GM12873 (cell line): ENCODE results near the gene DBN1.

Source experiments
- TF ChIP-seq, protein P1 (sequence below): IDR thresholded peaks from 2 replicates; pipeline ENCODE4 v1.5.1; 2012; ENCODE audit warnings: low read depth, mild to moderate bottlenecking, moderate library complexity, low read length, control low read depth; ENCODE audit not compliant: insufficient read depth; ENCODE audit errors: missing control alignments

DBN1 gene

DNA sequence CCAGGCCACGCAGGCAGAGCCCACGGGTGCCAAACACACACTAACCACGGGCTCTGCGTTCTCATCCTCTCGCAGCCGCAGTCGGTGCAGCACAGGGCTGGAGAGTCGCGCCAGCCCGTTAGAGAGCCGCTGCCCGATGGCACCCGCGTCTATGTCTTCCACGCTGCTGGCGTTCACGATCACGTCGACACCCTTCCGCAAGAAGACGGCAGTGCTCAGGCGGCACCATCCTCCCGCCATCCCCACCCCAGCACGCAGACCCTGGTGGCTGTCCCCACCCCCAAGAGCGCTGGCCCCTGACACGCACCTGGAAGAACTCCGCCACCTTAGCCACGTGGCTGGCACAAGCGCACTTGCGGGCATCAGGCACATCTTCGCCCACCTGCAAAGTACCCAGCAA lies 6.0 kb downstream of the DBN1 start:
- TF ChIP-seq, protein P1, sequence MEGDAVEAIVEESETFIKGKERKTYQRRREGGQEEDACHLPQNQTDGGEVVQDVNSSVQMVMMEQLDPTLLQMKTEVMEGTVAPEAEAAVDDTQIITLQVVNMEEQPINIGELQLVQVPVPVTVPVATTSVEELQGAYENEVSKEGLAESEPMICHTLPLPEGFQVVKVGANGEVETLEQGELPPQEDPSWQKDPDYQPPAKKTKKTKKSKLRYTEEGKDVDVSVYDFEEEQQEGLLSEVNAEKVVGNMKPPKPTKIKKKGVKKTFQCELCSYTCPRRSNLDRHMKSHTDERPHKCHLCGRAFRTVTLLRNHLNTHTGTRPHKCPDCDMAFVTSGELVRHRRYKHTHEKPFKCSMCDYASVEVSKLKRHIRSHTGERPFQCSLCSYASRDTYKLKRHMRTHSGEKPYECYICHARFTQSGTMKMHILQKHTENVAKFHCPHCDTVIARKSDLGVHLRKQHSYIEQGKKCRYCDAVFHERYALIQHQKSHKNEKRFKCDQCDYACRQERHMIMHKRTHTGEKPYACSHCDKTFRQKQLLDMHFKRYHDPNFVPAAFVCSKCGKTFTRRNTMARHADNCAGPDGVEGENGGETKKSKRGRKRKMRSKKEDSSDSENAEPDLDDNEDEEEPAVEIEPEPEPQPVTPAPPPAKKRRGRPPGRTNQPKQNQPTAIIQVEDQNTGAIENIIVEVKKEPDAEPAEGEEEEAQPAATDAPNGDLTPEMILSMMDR: no peak

DNA sequence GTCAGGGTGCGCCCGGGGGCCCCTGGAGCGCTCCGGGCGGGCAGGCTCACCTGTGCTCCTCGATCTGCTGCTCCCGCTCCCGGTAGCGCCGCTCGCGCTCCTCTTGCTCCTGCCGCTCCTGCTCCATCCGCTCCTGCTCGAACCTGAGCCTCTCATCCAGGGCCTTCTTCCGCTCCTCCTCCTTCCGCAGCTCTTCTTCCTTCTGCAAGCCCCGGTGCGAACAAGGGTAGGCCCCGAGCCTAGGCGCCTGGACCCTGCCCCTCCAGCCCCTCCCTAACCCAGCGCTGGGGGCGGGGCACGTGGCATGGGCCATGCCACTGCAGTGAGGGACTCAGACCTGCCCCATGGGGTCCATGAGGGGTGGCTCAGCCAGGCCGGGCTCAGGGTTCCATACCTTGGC lies 6.6 kb downstream of the DBN1 start:
- TF ChIP-seq, protein P1: no peak

DNA sequence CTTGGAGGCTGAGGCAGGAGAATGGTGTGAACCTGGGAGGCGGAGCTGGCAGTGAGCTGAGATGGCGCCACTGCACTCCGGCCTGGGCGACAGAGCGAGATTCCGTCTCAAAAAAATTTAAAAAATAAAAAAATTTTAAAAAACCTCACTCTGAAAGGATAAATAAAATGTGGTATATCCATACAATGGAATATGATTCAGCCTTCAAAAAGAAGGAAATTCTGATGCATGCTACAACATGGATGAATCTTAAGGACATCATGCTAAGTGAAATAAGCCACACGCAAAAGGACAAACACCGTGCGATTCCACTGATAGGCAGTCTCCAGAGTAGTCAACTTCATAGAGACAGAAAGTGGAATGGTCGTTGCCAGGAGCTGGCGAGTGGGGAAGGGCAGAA lies 8.4 kb downstream of the DBN1 start:
- TF ChIP-seq, protein P1: no peak

DNA sequence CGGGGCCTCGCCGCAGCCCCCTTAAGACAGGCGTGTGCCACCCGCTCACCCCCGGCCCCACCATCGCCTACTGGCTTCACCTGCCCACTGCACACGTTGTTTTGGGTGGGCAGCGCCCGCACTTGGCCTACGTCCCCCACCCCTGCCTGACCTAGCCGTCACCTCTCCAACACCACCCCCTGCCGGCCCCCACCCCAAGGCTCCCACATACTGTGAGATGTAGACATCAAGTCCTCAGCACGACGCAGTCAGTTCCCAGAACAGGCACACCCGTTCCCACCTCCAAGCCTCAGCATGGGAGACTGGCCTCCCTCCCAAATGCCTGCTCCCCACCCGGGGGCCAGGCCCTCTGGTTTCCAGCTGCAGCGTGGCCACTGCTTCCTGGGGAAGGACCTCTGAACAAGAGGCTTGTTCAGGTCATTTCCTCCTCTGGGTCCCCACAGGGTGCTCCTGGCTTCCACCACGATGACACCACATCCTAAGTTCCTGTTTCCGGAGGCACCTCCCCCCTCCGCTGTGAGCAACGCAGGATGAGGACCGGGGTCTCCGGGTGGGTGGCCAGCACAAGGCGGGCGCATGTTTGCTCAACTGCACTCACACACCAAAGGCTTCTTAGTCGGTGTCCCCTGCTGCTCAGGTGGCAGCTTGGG lies 11.3 kb downstream of the DBN1 start:
- TF ChIP-seq, protein P1: no peak

DNA sequence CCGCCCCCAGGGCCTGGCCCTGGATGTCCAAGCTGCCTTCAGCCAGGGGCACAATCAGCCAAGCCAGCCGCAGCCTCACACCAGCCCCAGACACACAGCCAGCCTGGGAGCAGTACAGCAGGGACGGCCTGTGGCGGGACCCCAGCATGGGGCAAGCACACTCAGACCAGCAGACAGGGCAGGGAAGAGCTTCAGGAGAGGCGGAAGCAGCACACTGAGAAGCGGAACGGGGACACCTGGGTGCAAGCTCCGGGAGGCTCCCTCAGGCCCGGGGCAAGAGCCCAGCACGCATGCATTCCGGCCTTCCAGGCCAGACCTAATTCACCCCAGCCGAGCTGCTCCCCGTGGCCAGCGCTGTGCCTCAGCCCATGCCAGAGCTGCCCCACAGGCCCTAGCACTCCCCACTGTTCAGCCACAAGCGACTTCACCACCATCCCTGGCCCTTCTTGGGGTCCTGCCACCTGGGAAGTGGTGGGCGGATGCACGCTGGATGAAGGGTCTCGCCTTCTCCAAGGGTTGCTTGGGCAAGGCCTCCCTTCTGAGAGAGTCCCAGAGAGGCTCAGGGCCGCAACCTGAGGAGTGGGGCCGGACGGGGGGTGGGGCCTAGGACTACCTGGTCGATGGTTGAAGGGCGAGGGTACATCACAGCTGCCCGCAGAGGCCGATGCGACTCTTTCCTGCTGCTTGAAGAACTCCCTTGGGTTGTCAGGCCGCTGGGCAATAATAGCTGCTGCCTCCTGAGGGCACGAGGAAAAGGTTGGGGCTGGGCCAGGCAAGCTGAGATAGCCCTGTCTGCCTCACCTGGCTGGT lies 13.4 kb downstream of the DBN1 start:
- TF ChIP-seq, protein P1: no peak

DNA sequence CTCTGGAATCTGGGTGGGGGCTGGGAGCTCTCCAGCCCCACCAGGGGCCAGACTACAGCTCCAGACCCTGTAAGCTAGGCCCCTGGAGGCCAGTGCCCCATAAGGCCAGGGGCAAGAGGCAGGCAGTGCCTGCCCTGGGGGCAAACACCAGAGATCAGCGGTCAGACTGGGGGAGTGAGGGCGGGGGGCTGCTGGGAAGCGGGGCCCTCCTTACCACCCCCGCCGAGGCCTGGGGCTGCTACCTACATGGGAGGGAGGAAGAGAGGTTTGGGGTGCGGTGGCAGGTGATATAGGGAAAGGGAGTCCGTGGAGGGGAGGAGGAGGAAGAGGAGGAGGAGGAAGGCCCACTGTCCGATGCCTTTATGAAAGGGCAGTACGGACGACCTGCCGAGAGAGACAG lies 14.1 kb downstream of the DBN1 start:
- TF ChIP-seq, protein P1: no peak

DNA sequence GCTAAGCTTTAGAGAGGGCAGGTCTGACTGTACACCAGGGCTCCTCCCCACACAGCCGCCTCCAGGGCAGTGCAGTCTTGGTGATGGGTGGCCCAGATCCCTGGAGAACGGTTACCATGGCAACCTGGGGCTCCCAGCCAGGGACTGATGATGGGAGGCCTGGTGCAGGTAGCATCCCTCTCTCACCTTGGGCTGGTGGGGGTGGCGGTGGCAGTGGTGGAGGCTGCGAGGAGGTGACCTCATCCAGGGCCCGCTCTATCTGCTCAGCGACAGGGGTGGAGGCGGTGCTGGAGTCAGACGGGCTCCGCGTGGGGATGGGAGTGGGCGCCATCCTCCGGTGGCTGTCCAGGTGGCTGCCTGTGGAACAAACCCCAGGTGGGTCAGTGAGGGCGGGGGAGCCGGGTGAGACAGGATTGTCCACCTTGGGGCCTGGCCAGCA lies 14.5 kb downstream of the DBN1 start:
- TF ChIP-seq, protein P1: no peak
